H1 (cell line): ENCODE measurements around the gene GALP. TPM values are rescaled to one million over a fixed set of nuclear protein-coding genes. Genes with fewer than 3 reads are reported as not detected.

Experiments used
- CTCF ChIA-PET: fragments of 300-600 bp; sonication (Branson Sonifier 250); formaldehyde crosslinking; loops from one replicate; lab custom pipeline; 2021; ENCODE audit not compliant: partially characterized antibody; lab: Charles Lee
- POLR2A ChIA-PET: fragments of 300-600 bp; sonication (Branson Sonifier 250); formaldehyde crosslinking; loops from one replicate; lab custom pipeline; 2021; ENCODE audit warnings: inconsistent platforms; ENCODE audit not compliant: partially characterized antibody; lab: Charles Lee
- DNase-seq, 2 experiments: peaks; one replicate each; pipeline versions ENCODE4 v3.0.0 to v3.0.0-alpha.2; 2010 to 2022; ENCODE audit warnings: low spot score in 2 of 2, low read depth in 1 of 2, mixed read lengths in 1 of 2
- FAIRE-seq: peaks from 2 replicates; lab custom pipeline; 2011; peaks lifted over from hg19 to GRCh38; lab: Jason Lieb, UNC
- H2AFZ ChIP-seq: 2 replicates; pipeline ENCODE4 v1.8.1; 2012; ENCODE audit warnings: low read length, inconsistent platforms
- H2AK5ac ChIP-seq: 2 replicates; pipeline ENCODE4 v1.6.1; 2013; ENCODE audit warnings: low read depth, low read length
- H2BK120ac ChIP-seq: replicated peaks from 2 replicates; pipeline ENCODE3; 2013; ENCODE audit warnings: low read depth, low read length, inconsistent platforms
- H2BK12ac ChIP-seq: 2 replicates; pipeline ENCODE4 v1.6.1; 2013; ENCODE audit warnings: low read depth, low read length
- H2BK15ac ChIP-seq: 2 replicates; pipeline ENCODE4 v1.6.1; 2013; ENCODE audit warnings: low read length
- H2BK20ac ChIP-seq: 2 replicates; pipeline ENCODE4 v1.6.1; 2013; ENCODE audit warnings: low read length
- H2BK5ac ChIP-seq: 2 replicates; pipeline ENCODE4 v1.6.1; 2013; ENCODE audit warnings: low read depth, low read length
- H3K14ac ChIP-seq: 2 replicates; pipeline ENCODE4 v1.6.1; 2013; ENCODE audit warnings: inconsistent platforms; ENCODE audit not compliant: insufficient read length
- H3K18ac ChIP-seq: 2 replicates; pipeline ENCODE4 v1.6.1; 2013; ENCODE audit warnings: low read length; ENCODE audit errors: extremely low read depth
- H3K23ac ChIP-seq: 2 replicates; pipeline ENCODE4 v1.6.1; 2013; ENCODE audit warnings: inconsistent platforms; ENCODE audit not compliant: insufficient read length
- H3K23me2 ChIP-seq: 2 replicates; pipeline ENCODE4 v1.6.1; 2013; ENCODE audit warnings: low read depth, low read length
- H3K27ac ChIP-seq: 2 replicates; pipeline ENCODE4 v1.6.1; 2011; ENCODE audit warnings: low read depth, low read length, inconsistent platforms
- H3K27me3 ChIP-seq, 4 experiments: replicated peaks in 1 of 4; 1 replicate in 1 of 4; 2 replicates in 3 of 4; pipeline versions ENCODE4 v1.6.1 to v1.8.1; 2011 to 2013; ENCODE audit warnings: low read length in 3 of 4, mild to moderate bottlenecking in 3 of 4, inconsistent platforms in 2 of 4, mixed read lengths in 2 of 4, moderate library complexity in 1 of 4; ENCODE audit not compliant: control insufficient read depth in 3 of 4, insufficient read depth in 3 of 4; ENCODE audit errors: extremely low read depth in 1 of 4
- H3K36me3 ChIP-seq, 4 experiments: 2 replicates each; pipeline versions ENCODE4 v1.6.1 to v1.8.1; 2011 to 2013; ENCODE audit warnings: mild to moderate bottlenecking in 4 of 4, low read length in 3 of 4, moderate library complexity in 2 of 4, control low read depth in 1 of 4, inconsistent platforms in 1 of 4; ENCODE audit not compliant: insufficient read depth in 4 of 4, control insufficient read depth in 2 of 4
- H3K4ac ChIP-seq: replicated peaks from 2 replicates; pipeline ENCODE3; 2013; ENCODE audit warnings: low read length, low read depth, mixed read lengths, inconsistent platforms; ENCODE audit not compliant: insufficient read length
- H3K4me1 ChIP-seq, 4 experiments: replicated peaks in 1 of 4; 1 replicate in 1 of 4; 2 replicates in 3 of 4; pipeline versions ENCODE4 v1.6.1 to v1.8.1; 2011 to 2013; ENCODE audit warnings: low read length in 3 of 4, inconsistent platforms in 2 of 4, mixed read lengths in 1 of 4; ENCODE audit not compliant: insufficient read depth in 4 of 4, control insufficient read depth in 3 of 4
- H3K4me2 ChIP-seq, 2 experiments: 2 replicates each; pipeline versions ENCODE4 v1.6.1 to v1.8.1; 2011 to 2013; ENCODE audit warnings: low read depth in 2 of 2, low read length in 2 of 2, control low read depth in 1 of 2, inconsistent platforms in 1 of 2, mild to moderate bottlenecking in 1 of 2; ENCODE audit not compliant: insufficient read depth in 1 of 2
- H3K4me3 ChIP-seq, 4 experiments: fragments of 200-600, 300-600 bp in 1 of 4; sonication (generic), shearing (Covaris generic), sonication (Bioruptor Twin) in 1 of 4; 2 replicates each; pipeline versions ENCODE4 v1.5.1 to v1.8.1; 2011 to 2016; ENCODE audit warnings: low read length in 4 of 4, low read depth in 3 of 4, control low read depth in 2 of 4, inconsistent platforms in 2 of 4, mild to moderate bottlenecking in 2 of 4, mixed read lengths in 1 of 4, moderate library complexity in 1 of 4; ENCODE audit not compliant: insufficient read depth in 2 of 4; ENCODE audit errors: extremely low read depth in 1 of 4
- H3K56ac ChIP-seq: replicated peaks from 2 replicates; pipeline ENCODE3; 2013; ENCODE audit warnings: low read depth, mild to moderate bottlenecking, mixed read lengths, low read length, inconsistent platforms; ENCODE audit not compliant: insufficient read length
- H3K79me1 ChIP-seq: 2 replicates; pipeline ENCODE4 v1.6.1; 2013; ENCODE audit warnings: low read depth, low read length, control low read depth
- H3K79me2 ChIP-seq, 2 experiments: 2 replicates each; pipeline versions ENCODE4 v1.6.1 to v1.8.1; 2012 to 2013; ENCODE audit warnings: low read length in 2 of 2, mild to moderate bottlenecking in 2 of 2, inconsistent platforms in 1 of 2; ENCODE audit not compliant: insufficient read depth in 2 of 2, control insufficient read depth in 1 of 2
- H3K9ac ChIP-seq, 4 experiments: replicated peaks in 1 of 4; 1 replicate in 1 of 4; 2 replicates in 3 of 4; pipeline versions ENCODE4 v1.6.1 to v1.8.1; 2011 to 2013; ENCODE audit warnings: low read depth in 3 of 4, low read length in 3 of 4, control low read depth in 2 of 4, mild to moderate bottlenecking in 2 of 4, moderate library complexity in 2 of 4, inconsistent platforms in 1 of 4; ENCODE audit errors: extremely low read depth in 1 of 4
- H3K9me3 ChIP-seq, 2 experiments: 2 replicates each; pipeline versions ENCODE4 v1.6.1 to v1.8.1; 2012 to 2013; ENCODE audit warnings: mild to moderate bottlenecking in 2 of 2, moderate library complexity in 2 of 2, control low read depth in 1 of 2, inconsistent platforms in 1 of 2, low read depth in 1 of 2, low read length in 1 of 2, mixed read lengths in 1 of 2; ENCODE audit not compliant: insufficient read depth in 2 of 2
- H4K20me1 ChIP-seq, 2 experiments: replicated peaks in 1 of 2; 2 replicates each; pipeline versions ENCODE3 to v1.8.1; 2011 to 2013; ENCODE audit warnings: inconsistent platforms in 2 of 2, low read length in 2 of 2, mild to moderate bottlenecking in 1 of 2; ENCODE audit not compliant: insufficient read depth in 2 of 2, control insufficient read depth in 1 of 2
- H4K5ac ChIP-seq: 2 replicates; pipeline ENCODE4 v1.6.1; 2013; ENCODE audit warnings: low read length, low read depth, mixed read lengths, inconsistent platforms; ENCODE audit not compliant: insufficient read length
- H4K8ac ChIP-seq: 2 replicates; pipeline ENCODE4 v1.8.0; 2013; ENCODE audit warnings: mild to moderate bottlenecking, moderate library complexity, low read length, inconsistent platforms; ENCODE audit not compliant: insufficient read depth; ENCODE audit errors: extremely low read depth
- H4K91ac ChIP-seq: replicated peaks from 2 replicates; pipeline ENCODE3; 2013; ENCODE audit warnings: low read length, mixed read lengths, inconsistent platforms; ENCODE audit not compliant: insufficient read length
- ATF2 ChIP-seq: IDR thresholded peaks from 2 replicates; pipeline ENCODE4 v1.6.1; 2012; ENCODE audit warnings: low read length, inconsistent platforms
- BCL11A ChIP-seq, 2 experiments: IDR thresholded peaks; one replicate each; pipeline ENCODE4 v1.6.1; 2011; ENCODE audit warnings: low read depth in 2 of 2, low read length in 2 of 2, mild to moderate bottlenecking in 2 of 2
- CTBP2 ChIP-seq: IDR thresholded peaks from 2 replicates; pipeline ENCODE4 v1.7.0; 2011; ENCODE audit warnings: borderline replicate concordance, mild to moderate bottlenecking, moderate library complexity, mixed read lengths, low read length; ENCODE audit not compliant: insufficient read depth, insufficient read length
- EP300 ChIP-seq, 2 experiments: IDR thresholded peaks; 1 replicate in 1 of 2; 2 replicates in 1 of 2; pipeline ENCODE4 v1.6.1; 2011 to 2012; ENCODE audit warnings: low read depth in 2 of 2, low read length in 2 of 2, mild to moderate bottlenecking in 2 of 2, borderline replicate concordance in 1 of 2, inconsistent platforms in 1 of 2, moderate library complexity in 1 of 2
- EZH2 ChIP-seq: fragments of 200-600 bp; sonication (generic); IDR thresholded peaks from 2 replicates; pipeline ENCODE4 v1.7.1; 2012; ENCODE audit warnings: low read depth, mild to moderate bottlenecking, moderate library complexity, low read length, inconsistent platforms; ENCODE audit not compliant: severe bottlenecking
- RBBP5 ChIP-seq: IDR thresholded peaks from 2 replicates; pipeline ENCODE4 v1.7.1; 2012; ENCODE audit warnings: low read depth, mild to moderate bottlenecking, inconsistent platforms, low read length, moderate library complexity, borderline replicate concordance
- TAF7 ChIP-seq: optimal IDR thresholded peaks from 2 replicates; pipeline ENCODE3; 2011; ENCODE audit warnings: low read depth, mild to moderate bottlenecking, inconsistent platforms, low read length, moderate library complexity, borderline replicate concordance
- WGBS, 2 experiments: shearing (Covaris generic) in 1 of 2; methylation state at CpG; one replicate each; pipeline versions ENCODE4 v1.1.6 to v1.1.7; 2013 to 2015; ENCODE audit warnings: low lambda C conversion rate in 2 of 2, mixed read lengths in 2 of 2, inconsistent platforms in 1 of 2, low coverage in 1 of 2, missing lambda C conversion rate in 1 of 2; ENCODE audit not compliant: insufficient replicate concordance in 2 of 2, insufficient coverage in 1 of 2, insufficient read length in 1 of 2; ENCODE audit errors: extremely low coverage in 1 of 2, missing lambda C conversion rate in 1 of 2; 5-methylcytosine and 5-hydroxymethylcytosine counted together
- polyA plus RNA-seq, 7 experiments: library from polyadenylated mRNA; depleted of rRNA in 3 of 7; stranded (reverse) in 5 of 7; unstranded in 2 of 7; fragments of >200 nt in 5 of 7; fragments of 200-250 nt in 2 of 7; gene quantifications; 1 replicate in 5 of 7; 2 replicates in 1 of 7; 4 replicates in 1 of 7; pipeline versions ENCODE4 v1.2.1 to v1.2.3, GENCODE V29; 2011 to 2013; ENCODE audit warnings: missing spikeins in 2 of 7, mixed read lengths in 2 of 7
- total RNA-seq: library from RNA; stranded (reverse); fragmentation: NEBNext Ultra II Directional; extraction: Animal tissue kit (Norgen Biotek cat#: 25700); gene quantifications from 2 replicates; pipeline ENCODE4 v1.2.1, GENCODE V29; 2021
- TF ChIP-seq, protein P1 (sequence below): IDR thresholded peaks from 2 replicates; pipeline ENCODE4 v1.6.1; 2012; ENCODE audit warnings: inconsistent platforms

GALP gene
- total and polyA plus RNA-seq, 2 of the 8 experiments (the other 6 are each of a cell fraction or from before 2014, with no cell fraction given), result 0.14 TPM; not detected in 1

DNA sequence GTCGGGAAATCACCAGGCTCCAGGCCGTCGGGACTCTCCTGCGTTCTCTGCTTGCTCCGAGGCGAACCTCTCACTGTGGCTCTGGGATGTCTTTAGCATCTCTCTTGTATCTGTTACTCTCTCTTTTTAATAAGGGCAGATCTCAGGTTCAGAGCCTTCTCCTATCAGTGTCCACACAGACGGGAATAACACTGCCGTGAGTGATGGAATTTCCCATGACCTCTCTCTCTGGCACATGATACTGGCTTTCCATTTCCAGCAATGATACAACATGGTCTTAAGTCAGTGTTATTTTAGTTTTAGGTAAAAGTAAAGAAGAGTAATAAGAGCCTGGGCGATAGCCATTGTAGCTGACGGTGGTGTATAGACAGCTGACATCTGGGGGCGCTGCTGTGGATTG, 25.4 kb upstream of the GALP start:
- H2BK15ac ChIP-seq, result no peak overlapping the region
- H3K27me3 ChIP-seq, result no peaks in the 10 kb centered on the region
- no peak overlapping the region for H4K91ac ChIP-seq
- POLR2A ChIA-PET, result interaction anchor here (1.6 kb wide), 1 partner anchor 29 kb away, joined by 4 read pairs; the partner anchor contains the start of gene ZNF787
- H3K79me1 ChIP-seq, result peaks cover 7% of the 10 kb centered on the region
- no peak overlapping the region for H3K4me3 ChIP-seq
- no peak overlapping the region for H3K4ac ChIP-seq
- CTCF ChIA-PET, result interaction anchor here (3.0 to 6.3 kb wide), 2 partner anchors 17 to 45 kb away, joined by 9 to 57 read pairs; no protein-coding TSS in a partner anchor
- H3K79me2 ChIP-seq, result peaks cover 0 to 13% of the 10 kb centered on the region in 2 experiments; a peak in 2 of 4 replicates
- no peak overlapping the region for H4K5ac ChIP-seq
- no peak overlapping the region for H2BK120ac ChIP-seq
- H3K9ac ChIP-seq, result no peak overlapping the region
- DNase-seq (no peak), FAIRE-seq (no peak)
- no peak overlapping the region for H3K27ac ChIP-seq
- H2BK5ac ChIP-seq, result no peak overlapping the region
- WGBS, 2 experiments, result 94% methylated on average over 11 of the region's 11 CpGs; no CpG with 5 or more reads in 1 of the 2 experiments
- H3K9me3 ChIP-seq, result no peaks in the 10 kb centered on the region
- H3K4me1 ChIP-seq, result peaks cover 5 to 10% (median 8%) of the 10 kb centered on the region in 4 experiments
- no peak overlapping the region for H3K4me2 ChIP-seq
- peaks cover 3 to 15% of the 10 kb centered on the region in 2 experiments for H4K20me1 ChIP-seq
- no peak overlapping the region for H2BK20ac ChIP-seq
- H2AFZ ChIP-seq, result no peak overlapping the region
- H3K18ac ChIP-seq, result no peak overlapping the region
- no peak overlapping the region for H3K56ac ChIP-seq
- H2BK12ac ChIP-seq, result no peak overlapping the region
- H3K23me2 ChIP-seq, result no peaks in the 10 kb centered on the region
- H3K36me3 ChIP-seq, result peaks cover 2 to 22% (median 10%) of the 10 kb centered on the region in 4 experiments; a peak in 6 of 8 replicates
- H3K23ac ChIP-seq, result no peak overlapping the region
- H3K14ac ChIP-seq, result no peak overlapping the region
- H4K8ac ChIP-seq, result no peak overlapping the region
- no peak overlapping the region for H2AK5ac ChIP-seq
- TF ChIP-seq CTBP2 (no peak), ATF2 (no peak), BCL11A (IDR thresholded peaks at IDR 0.05; ENCODE audit: low read depth in 2 of 2, low read length in 2 of 2) (no peak), EP300 (IDR thresholded peaks at IDR 0.05; ENCODE audit: borderline replicate concordance in 1 of 2, low read depth in 2 of 2, low read length in 2 of 2) (no peak), RBBP5 (no peak), EZH2 (no peak), TAF7 (no peak)
- TF ChIP-seq, protein P1, sequence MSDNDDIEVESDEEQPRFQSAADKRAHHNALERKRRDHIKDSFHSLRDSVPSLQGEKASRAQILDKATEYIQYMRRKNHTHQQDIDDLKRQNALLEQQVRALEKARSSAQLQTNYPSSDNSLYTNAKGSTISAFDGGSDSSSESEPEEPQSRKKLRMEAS, result no peak
